Suppressor macrophage treated with lipopolysaccharide for 4 hours (primary cell): ENCODE results near the gene NCAPH2.

Source experiments
- DNase-seq: peaks from one replicate; pipeline ENCODE4 v3.0.0-alpha.2; 2020

The NCAPH2 gene

DNA sequence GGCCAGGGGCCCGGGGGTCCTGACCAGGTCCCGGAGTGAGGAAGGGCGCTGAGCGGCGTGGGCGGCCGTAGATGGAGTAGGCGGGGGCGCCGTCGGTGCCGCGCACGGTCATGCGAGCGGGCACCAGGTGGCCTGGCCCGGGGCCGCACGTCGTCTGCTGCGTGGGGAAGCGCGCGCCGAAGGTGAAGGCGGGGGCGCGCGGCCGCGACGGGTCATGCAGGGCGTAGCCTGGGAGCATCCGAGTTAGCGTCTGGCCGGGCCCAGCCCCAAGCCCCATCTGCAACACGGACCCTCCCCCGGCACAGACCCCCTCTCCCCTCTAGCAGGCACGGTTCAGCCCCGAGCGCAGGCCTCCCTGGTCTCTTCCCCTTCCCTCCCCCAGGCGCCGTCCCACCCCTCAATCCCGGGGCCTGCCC is 23.5 kb downstream of the NCAPH2 start:
- peak; percentile 91 for DNase-seq

GRCh38 chr22:50531962-50532674 is 24.1 kb downstream of the NCAPH2 start:
- DNase-seq: peak; percentile 84

GRCh38 chr22:50532824-50533796 is 25.1 kb downstream of the NCAPH2 start:
- peak; percentile 65 for DNase-seq

DNA sequence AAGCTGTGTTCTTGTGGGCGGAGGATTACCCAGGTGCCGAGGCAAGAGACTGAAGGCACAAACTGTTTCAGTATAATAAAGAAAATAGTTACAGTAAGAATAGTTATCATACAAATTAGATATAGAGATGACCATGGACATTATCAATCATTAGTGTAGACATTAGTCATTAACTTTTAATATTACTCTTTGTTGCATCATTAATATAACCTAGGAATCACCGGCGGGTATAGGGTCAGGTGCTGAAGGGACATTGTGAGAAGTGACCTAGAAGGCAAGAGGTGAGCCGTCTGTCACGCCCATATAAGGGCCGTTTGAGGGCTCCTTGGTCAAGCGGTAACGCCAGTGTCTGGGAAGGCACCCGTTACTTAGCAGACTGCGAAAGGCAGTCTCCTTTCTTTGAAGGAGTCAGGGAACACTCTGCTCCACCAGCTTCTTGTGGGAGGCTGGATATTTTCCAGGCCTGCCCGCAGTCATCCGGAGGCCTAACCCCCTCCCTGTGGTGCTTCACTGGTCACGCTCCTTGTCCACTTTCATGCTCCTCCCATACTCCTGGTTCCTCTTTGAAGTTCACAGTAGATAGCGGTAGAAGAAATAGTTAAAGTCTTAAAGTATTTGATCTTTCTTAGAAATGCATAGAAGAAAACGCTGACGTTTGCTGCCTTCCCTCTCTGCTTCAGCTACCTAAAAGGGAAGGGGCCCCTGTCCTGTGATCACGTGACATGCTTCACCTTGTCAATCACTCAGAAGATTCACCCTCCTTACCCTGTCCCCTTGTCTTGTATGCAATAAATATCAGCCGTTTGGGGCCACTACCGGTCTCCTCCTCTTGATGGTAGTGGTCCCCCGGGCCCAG is 26.1 kb downstream of the NCAPH2 start:
- peak; percentile 78 for DNase-seq

DNA sequence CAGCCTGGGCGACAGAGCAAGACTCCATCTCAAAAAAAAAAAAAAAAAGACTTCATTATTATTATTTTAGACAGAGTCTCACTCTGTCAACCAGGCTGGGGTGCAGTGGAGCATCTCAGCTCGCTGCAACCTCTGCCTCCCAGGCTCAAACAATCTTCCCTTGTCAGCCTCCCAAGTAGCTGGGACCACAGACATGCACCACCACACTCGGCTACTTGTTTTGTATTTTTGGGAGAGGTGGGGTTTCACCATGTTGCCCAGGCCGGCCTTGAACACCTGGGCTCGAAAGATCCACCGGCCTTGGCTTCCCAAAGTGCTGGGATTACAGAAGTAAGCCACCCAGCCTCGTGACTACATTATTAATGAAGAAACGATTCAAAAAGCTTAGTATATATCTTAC is 27.1 kb downstream of the NCAPH2 start:
- no peak for DNase-seq

- no peak for DNase-seq
Observed at GRCh38 chr22:50536226-50536625, 28.2 kb downstream of the NCAPH2 start.

GRCh38 chr22:50537765-50538164 is 29.7 kb downstream of the NCAPH2 start:
- DNase-seq: no peak

DNA sequence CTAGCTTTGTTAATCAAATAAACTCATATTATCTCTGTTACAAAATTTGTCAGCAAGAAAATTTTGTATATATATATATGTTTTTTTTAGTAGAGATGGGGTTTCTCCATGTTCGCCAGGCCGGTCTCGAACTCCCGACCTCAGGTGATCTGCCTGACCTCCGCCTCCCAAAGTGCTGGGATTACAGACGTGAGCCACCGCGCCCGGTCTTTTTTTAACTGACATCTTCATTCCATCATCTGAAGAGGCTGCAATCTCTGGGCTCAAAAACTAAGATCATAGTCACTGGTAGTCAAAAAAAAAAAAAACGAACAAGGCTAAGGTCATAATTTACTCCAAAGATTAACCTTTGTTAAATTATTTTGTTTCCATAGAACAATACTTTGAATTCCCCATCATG is 32.4 kb downstream of the NCAPH2 start:
- DNase-seq: peak; percentile 55

DNA sequence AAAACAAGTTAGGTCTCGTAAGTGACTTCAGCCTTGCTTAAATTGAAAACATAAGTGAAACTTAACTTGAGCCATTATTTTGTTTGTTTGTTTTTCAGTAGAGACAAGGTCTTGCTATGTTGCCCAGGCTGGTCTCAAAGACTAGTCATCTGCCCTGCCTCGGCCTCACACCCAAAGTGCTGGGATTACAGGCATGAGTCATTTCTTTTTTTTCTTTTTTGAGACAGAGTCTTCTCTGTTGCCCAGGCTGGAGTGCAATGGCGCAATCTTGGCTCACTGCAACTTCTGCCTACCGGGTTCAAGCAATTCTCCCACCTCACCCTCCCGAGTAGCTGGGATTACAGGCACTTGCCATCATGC is 33.6 kb downstream of the NCAPH2 start:
- DNase-seq: peak; percentile 96

DNA sequence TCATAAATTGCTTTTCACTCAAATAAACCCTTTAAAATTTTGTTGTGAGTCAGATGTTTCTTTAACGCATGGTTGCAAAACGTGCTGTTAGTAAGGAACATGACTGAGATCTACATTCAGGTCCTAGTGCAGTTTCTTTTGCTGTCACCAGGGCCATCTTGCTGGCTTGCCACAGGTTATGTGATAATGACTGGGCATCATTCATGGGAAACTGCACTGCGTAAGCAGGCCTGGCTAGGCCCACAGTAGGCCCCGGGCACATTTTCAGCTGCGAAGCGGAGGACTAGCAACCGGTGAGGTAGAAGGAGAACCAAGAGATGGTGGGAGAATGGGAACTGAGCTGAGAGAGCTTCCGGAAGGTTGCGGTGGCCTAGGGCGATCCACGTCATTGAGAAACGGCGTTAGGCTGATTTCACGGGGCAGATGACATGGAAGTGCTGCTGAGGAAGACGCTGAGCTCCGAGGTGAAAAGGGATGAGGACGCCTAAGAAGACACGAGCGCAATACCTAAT is 34.4 kb downstream of the NCAPH2 start:
- peak; percentile 97 for DNase-seq

GRCh38 chr22:50544078-50544745 is 36.2 kb downstream of the NCAPH2 start:
- peak; percentile 86 for DNase-seq

- DNase-seq: no peak
Observed at GRCh38 chr22:50544746-50545253, 36.8 kb downstream of the NCAPH2 start.

DNA sequence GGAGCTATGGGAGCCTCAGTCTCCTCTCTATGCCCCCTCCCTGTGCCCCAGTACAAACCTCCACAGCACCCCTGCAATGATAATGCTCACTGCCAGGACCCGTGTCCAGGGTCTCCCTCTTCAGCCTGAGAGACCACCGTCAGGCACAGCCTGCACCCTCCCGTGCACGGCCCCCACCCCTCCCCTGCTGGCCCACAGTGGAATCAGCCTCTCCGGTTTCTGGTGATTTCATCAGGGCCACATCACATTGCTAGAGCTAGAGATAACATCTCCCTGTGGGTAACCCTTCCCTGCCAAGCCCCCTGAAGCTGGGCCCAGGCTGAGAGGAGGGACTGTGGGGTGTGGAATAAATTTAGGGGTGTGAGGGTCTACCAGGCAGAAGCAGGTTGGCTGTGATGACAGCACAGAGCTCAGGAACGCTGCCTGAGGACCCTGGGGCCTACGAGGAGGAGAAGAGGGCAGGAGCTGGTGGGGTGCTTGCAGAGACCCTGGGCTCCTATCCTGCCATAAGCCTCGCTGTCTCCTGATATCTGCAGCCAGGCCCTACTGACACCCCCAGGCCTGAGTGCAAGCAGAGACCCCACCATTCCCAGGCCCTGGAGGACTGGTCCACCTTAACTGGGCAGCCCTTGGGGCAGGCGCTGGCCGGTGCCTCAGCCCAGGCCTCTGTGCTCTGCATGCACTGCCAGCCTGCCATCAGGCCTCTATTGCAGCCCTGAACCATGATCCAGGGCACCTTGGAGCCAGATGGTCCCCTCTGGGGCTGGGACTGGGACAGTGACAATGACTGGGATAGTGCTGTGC is 37.7 kb downstream of the NCAPH2 start, which contains the start of gene KLHDC7B:
Gene KLHDC7B (plus strand): TSS at position 378 of the 804 bp plus-strand sequence. CDS start 345 bp downstream, at position 723.
- DNase-seq: no peak

- no peak for DNase-seq
Observed at GRCh38 chr22:50546326-50547262, 38.6 kb downstream of the NCAPH2 start.

DNA sequence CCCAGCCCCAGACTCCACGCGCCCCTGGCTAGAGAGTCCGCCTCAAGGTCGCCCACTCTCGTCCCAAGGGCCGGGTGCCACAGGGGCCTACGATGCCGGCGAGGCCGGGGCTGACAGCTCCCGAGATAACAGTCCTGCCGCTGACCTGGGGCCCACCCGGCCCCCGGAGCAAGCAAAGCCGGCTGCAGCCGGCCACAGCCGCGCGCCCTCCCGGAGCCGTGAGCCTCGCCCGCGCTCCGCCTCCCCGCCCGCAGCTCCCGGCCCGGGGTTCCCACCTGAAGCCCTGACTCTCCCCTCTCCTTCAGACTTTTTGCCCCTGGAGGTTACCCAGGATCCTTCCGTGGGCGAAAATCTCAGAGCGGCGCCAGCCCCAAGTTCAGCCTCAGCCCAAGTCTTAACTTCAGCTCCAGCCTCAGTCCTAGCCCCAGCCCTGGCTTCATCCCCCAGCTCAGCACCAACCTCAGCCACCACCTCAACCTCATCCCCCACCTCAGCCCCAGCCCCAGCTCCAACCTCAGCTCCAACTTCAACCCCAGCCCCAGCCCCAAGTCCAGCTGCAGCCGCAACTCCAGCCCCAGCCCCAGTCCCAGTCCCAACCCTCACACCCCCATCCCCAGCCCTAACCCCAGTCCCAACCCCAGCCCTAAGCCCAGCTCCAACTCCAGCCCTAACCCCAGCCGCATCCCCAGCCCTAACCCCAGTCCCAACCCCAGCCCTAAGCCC is 39.4 kb downstream of the NCAPH2 start:
- DNase-seq: no peak

- DNase-seq: peak; percentile 12
Observed at GRCh38 chr22:50548040-50548920, 40.3 kb downstream of the NCAPH2 start.

DNA sequence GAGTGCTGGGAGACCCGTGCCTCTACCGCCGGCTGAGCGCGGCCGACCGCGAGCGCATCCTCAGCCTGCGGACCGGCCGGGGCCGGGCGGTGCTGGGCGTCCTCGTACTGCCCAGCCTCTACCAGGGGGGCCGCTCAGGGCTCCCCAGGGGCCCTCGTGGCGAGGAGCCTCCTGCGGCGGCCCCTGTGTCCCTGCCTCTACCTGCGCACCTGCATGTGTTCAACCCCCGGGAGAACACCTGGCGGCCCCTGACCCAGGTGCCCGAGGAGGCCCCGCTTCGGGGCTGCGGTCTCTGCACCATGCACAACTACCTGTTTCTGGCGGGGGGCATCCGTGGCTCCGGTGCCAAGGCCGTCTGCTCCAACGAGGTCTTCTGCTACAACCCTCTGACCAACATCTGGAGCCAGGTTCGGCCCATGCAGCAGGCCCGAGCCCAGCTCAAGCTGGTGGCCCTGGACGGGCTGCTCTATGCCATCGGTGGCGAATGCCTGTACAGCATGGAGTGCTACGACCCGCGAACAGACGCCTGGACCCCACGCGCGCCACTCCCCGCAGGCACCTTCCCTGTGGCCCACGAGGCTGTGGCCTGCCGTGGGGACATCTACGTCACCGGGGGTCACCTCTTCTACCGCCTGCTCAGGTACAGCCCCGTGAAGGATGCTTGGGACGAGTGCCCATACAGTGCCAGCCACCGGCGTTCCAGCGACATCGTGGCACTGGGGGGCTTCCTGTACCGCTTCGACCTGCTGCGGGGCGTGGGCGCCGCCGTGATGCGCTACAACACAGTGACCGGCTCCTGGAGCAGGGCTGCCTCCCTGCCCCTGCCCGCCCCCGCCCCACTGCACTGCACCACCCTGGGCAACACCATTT is 41.1 kb downstream of the NCAPH2 start:
- DNase-seq: no peak
